ENCODE results near the gene GRIN2B.

GRCh38 chr12:14010989-14011388 is 29.6 kb upstream of the GRIN2B start:
- TF ChIP-seq EZH2 (IDR thresholded peaks at IDR 0.05; ENCODE audit: borderline replicate concordance, insufficient read depth, low read length, poor library complexity, severe bottlenecking) (no peak), CTCF (IDR thresholded peaks at IDR 0.05; ENCODE audit: poor library complexity, severe bottlenecking) (no peak), MXI1 (conservative IDR thresholded peaks at IDR 0.05; ENCODE audit: poor library complexity, severe bottlenecking) (no peak), POLR2AphosphoS5 (IDR thresholded peaks at IDR 0.05) (no peak), RAD21 (conservative IDR thresholded peaks at IDR 0.05) (no peak)

Measured in neural cell (in vitro differentiated cells).